ENCODE results near the gene DCTD. TPM values are rescaled to one million over a fixed set of nuclear protein-coding genes. Genes with fewer than 3 reads are reported as not detected.

Gene DCTD
- polyA plus RNA-seq (2012; ENCODE audit: missing spikeins): 84.8 TPM

DNA sequence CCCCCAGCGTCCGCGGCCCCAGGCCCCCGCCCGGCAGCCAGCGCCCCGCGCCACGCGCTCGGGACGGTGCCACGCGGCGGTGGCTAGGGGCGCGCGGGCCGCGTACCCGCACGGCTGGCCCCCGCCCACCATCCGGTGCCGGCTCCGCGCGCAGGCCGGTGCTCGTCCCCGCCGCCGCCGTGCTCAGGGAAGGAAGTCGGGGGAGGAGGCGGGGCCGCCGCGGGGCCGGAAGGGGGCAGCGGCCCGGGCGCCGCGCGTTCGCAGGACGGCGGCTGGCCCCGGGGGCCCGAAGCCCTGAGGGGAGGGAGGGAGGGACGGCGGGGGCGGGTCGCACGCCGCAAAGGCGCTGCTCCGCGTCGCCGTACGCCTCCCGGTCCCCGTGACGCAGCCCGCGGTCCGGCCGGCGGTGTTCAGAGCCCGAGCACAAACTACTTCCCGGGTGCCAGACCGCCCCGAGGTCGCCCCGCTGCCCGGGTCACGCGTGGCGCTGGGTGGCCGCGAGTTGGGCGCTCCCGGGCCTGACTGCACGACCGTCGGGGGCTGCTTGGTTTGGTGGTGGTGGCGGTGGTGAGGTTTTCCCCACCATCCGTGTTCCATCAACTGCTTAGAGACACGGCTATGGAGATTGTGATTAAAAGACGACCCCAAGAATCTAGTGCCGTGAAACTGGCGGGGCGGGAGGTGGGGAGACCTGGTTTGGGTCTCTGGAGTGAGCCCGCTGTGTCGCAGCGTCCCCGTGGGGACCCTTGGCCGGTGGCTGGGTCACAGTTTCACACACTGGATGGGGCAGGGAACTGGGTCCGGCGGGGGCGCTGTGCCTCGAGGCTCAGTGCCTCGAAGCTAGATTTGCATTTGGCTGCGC, at the start of gene DCTD:
Gene DCTD (minus strand): TSS at position 205 of the 862 bp plus-strand sequence. CDS start 1,818 bp downstream, outside the sequence.
- TF ChIP-seq TAF1 (IDR thresholded peaks at IDR 0.05; ENCODE audit: borderline replicate concordance, low read depth, low read length): peak; percentile 71
- peak; percentile 84 for TF ChIP-seq POLR2A (IDR thresholded peaks at IDR 0.05; ENCODE audit: low read depth, low read length)
- peak; percentile 91 for TF ChIP-seq POLR2AphosphoS5 (IDR thresholded peaks at IDR 0.05; ENCODE audit: low read depth, low read length)
- DNase-seq (ENCODE audit: insufficient read length) (peak; percentile 53), FAIRE-seq (no peak)

DNA sequence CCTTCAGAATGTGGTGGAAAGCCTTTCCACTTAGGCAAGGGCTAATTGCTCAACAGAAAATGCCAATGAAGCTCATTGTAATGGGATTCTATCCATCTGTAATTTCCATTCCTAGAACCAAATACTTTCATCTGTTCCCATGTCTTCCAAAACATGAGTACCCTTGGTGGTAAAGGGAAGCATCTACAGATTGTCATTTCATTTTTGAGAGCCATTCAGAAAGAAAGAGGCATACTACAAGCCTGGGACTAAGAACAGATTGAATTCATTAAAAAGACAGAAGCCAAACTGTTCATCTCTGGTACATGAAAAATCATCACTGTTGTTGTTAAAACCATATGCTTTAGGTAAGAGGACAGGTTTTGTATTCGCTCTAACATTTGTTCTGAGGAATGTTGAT, 43.6 kb upstream of the DCTD start:
- DNase-seq (ENCODE audit: insufficient read length) (no peak), FAIRE-seq (no peak)
- TF ChIP-seq POLR2A (IDR thresholded peaks at IDR 0.05; ENCODE audit: low read depth, low read length) (no peak), TAF1 (IDR thresholded peaks at IDR 0.05; ENCODE audit: borderline replicate concordance, low read depth, low read length) (no peak), POLR2AphosphoS5 (IDR thresholded peaks at IDR 0.05; ENCODE audit: low read depth, low read length) (no peak)

DNA sequence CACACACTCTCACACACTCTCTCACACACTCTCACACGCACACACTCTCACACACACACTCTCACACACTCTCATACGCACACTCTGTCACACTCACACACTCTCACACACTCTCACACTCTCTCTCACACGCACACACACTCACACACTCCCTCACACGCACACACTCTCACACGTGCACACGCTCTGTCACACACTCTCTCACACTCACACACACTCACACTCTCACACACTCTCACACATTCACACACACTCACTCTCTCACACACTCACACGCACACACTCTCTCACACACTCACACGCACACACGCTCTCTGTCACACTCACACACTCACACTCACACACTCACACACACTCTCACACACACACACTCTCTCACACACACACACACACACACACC, 43.0 kb upstream of the DCTD start:
- TF ChIP-seq TAF1 (IDR thresholded peaks at IDR 0.05; ENCODE audit: borderline replicate concordance, low read depth, low read length) (no peak), POLR2A (IDR thresholded peaks at IDR 0.05; ENCODE audit: low read depth, low read length) (no peak), POLR2AphosphoS5 (IDR thresholded peaks at IDR 0.05; ENCODE audit: low read depth, low read length) (no peak)
- FAIRE-seq (no peak), DNase-seq (ENCODE audit: insufficient read length) (no peak)

DNA sequence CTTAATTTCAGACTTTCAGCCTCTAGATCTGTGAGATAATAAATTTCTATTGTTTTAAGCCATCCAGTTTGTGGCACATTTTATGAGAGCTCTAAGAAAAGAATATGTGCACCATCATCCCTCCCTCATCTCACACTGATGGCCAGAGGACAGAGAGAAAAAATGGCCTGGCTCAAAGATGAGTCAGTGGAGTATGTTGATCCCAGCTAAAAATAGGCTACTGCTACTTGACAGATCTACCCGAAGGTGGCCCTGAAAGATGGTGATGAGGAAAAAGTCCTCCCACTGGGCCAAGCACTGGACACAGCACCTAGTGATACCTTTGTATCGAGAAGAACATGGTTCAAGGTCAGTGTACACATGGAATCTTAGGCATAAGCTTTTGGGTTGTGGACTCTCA, 38.2 kb upstream of the DCTD start:
- FAIRE-seq (no peak), DNase-seq (ENCODE audit: insufficient read length) (no peak)
- no peak for TF ChIP-seq POLR2AphosphoS5 (IDR thresholded peaks at IDR 0.05; ENCODE audit: low read depth, low read length)
- no peak for TF ChIP-seq TAF1 (IDR thresholded peaks at IDR 0.05; ENCODE audit: borderline replicate concordance, low read depth, low read length)
- no peak for TF ChIP-seq POLR2A (IDR thresholded peaks at IDR 0.05; ENCODE audit: low read depth, low read length)

DNA sequence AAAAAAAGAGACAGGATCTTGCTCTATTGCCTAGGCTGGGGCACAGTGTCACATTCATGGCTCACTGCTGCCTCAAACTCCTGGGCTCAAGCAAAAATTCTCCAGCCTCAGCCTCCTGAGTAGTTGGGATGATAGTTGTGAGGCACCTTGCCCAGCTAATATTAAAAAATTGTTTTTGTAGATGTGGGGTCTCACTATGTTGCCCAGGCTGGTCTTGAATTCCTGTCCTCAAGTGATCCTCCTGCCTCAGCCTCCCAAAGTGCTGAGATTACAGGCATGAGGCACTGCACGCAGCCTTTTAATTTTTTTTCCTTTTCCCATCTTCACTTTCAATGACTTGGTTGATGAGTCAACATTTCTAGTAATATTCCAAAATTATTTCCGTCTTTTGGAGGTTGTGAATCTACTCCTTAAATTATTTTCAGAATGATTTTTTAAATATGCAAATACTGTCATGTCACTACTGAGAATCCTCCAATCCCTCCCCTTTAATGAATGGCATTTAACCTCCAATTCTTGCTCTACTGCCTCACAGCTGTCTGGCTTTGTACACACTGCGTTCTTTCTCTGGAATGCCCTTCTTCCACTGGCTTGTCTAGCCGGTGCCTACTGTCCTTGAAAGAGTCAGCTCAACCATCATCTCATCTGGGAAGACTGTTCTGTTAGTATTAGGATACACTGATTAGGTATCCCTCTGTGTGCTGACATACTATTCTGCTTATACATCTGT, 27.5 kb upstream of the DCTD start:
- no peak for TF ChIP-seq POLR2A (IDR thresholded peaks at IDR 0.05; ENCODE audit: low read depth, low read length)
- no peak for TF ChIP-seq POLR2AphosphoS5 (IDR thresholded peaks at IDR 0.05; ENCODE audit: low read depth, low read length)
- no peak for TF ChIP-seq TAF1 (IDR thresholded peaks at IDR 0.05; ENCODE audit: borderline replicate concordance, low read depth, low read length)
- FAIRE-seq: no peak
- DNase-seq (ENCODE audit: insufficient read length): no peak

DNA sequence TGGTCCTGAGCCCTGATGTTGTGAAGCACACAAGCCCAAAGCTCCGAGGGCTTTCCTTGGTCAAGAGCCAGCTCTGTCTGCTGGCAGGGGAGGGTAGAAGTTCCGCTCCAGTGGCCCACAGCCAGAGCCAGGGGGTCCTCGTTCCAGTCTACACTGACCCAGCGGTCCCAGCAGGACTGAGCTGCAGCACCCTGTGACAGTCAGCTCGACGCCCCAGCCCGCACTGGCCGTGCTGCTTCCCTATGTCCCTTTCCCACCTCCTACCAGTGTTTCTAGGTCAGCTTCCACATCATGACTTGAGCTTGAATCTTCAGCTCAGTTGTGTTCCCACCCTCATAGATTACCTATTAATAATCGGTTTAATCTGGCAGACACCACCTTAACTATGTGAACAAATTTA, 22.5 kb upstream of the DCTD start:
- DNase-seq (ENCODE audit: insufficient read length): no peak
- TF ChIP-seq TAF1 (IDR thresholded peaks at IDR 0.05; ENCODE audit: borderline replicate concordance, low read depth, low read length) (no peak), POLR2A (IDR thresholded peaks at IDR 0.05; ENCODE audit: low read depth, low read length) (no peak), POLR2AphosphoS5 (IDR thresholded peaks at IDR 0.05; ENCODE audit: low read depth, low read length) (no peak)
- no peak for FAIRE-seq

DNA sequence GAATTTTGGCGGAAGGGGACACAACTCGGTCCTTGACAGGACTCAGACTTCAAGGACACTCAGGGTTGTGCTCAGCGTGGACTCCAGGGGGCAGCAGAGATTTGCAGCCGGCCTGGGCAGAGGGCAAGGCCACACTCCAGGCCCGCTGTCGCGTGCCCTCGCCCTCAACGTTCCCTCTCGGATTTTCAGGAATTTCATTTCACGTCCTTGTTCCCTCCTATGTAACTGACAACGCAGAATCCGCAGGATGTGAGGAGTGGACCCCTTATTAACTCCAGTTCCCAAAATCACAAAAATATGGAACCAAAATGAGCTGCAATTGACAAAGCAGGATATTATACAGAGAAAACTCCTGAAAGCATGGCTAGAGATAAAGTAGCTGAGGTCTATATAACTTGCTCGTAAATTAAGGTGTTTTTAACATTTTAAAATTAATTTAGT, 21.0 kb upstream of the DCTD start:
- TF ChIP-seq POLR2A (IDR thresholded peaks at IDR 0.05; ENCODE audit: low read depth, low read length): no peak
- no peak for TF ChIP-seq TAF1 (IDR thresholded peaks at IDR 0.05; ENCODE audit: borderline replicate concordance, low read depth, low read length)
- no peak for TF ChIP-seq POLR2AphosphoS5 (IDR thresholded peaks at IDR 0.05; ENCODE audit: low read depth, low read length)
- FAIRE-seq (peak; percentile 93), DNase-seq (ENCODE audit: insufficient read length) (peak; percentile 41)

DNA sequence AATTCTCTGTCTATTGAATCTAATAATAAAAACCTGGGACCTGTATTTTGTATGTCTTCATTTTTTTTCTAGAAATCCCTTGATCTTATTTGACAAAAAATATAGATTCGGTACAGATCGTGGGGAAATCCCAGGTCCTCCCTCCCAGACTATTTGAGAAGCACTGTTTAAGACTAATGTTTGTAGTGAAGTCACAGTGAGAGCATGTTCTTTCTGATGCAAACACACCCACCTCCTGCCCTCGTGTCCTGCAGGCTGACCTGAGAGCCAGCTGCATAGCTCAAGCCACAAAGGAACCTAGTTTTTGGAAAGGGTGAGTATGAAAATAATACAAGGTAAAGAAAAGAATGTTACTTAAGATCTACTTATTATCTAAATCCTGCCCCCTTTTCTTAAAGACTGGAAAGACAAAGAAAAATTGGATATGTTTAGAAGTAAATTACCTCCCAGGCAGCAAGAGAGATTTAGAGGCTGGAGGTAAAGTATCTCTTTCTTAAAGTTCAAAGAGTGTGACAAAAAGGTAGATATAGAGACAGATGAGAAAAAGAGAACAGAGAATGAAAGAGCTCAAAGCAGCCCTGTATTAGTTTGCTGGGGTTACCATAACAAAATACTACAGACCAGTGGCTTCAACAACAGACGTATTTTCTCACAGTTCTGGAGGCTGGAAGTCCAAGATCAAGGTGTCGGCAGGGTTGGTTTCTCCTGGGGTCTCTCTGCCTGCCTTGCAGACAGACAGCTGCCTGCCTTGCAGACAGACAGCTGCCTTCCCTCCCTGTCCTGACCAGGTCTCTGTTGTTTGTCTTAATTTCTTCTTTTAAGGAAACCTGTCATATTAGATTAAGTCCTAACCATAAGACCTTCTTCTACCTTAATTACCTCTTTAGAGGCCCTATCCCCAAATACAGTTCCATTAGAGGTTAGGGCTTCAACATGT, 20.4 kb upstream of the DCTD start:
- DNase-seq (ENCODE audit: insufficient read length) (no peak), FAIRE-seq (no peak)
- no peak for TF ChIP-seq TAF1 (IDR thresholded peaks at IDR 0.05; ENCODE audit: borderline replicate concordance, low read depth, low read length)
- no peak for TF ChIP-seq POLR2A (IDR thresholded peaks at IDR 0.05; ENCODE audit: low read depth, low read length)
- no peak for TF ChIP-seq POLR2AphosphoS5 (IDR thresholded peaks at IDR 0.05; ENCODE audit: low read depth, low read length)

DNA sequence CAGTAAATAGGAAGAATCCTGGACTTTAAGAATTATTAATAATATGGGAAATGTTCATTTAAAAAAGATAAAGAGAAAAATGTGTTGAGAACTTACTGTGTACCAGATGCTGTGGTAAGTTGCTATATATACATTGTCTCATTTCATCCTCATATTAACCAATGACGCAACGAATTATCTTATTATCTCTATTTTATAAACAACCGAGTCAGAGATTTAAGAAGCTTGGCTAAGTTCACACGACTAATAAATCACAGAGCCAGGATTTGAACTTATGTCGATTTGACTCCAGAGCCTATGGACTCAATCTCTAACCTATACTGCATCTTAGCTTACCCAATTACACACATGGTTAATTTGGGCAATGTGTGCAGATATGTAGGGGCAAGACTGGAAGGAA, 15.5 kb upstream of the DCTD start:
- TF ChIP-seq POLR2AphosphoS5 (IDR thresholded peaks at IDR 0.05; ENCODE audit: low read depth, low read length): no peak
- TF ChIP-seq TAF1 (IDR thresholded peaks at IDR 0.05; ENCODE audit: borderline replicate concordance, low read depth, low read length): no peak
- no peak for TF ChIP-seq POLR2A (IDR thresholded peaks at IDR 0.05; ENCODE audit: low read depth, low read length)
- no peak for DNase-seq (ENCODE audit: insufficient read length)
- no peak for FAIRE-seq

DNA sequence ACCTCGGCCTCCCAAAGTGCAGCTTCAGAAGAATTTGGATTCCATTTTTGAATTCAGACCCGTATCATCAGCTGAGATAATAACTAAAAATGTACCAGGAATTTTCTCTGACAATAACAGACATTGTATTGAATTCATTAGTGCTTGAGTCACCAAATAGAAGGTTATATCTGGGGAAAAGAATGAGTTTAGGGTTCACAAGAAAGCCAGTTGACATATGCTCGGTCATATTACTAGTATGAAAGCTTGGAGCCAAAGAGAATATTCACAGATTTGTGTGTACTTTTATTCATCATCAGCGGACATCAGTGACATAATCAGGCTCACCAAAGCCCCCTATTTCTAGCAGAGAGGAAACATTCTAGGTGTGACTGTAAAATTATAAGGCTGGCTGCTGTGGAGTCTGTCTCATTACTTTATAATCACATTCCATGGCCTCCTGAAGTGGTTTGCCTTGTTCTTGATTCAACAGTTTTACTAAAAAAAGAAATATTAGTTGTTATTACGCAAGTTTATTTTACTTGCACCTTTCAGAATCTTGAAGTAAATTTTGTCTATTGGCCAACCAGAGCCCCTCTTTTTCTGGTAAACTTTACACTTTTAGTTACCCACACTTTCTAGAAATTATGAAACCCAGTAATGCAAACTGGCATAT, 14.6 kb upstream of the DCTD start:
- no peak for FAIRE-seq

More for the DNA sequence above, 14.6 kb upstream of the DCTD start:
- DNase-seq (ENCODE audit: insufficient read length): no peak
- TF ChIP-seq TAF1 (IDR thresholded peaks at IDR 0.05; ENCODE audit: borderline replicate concordance, low read depth, low read length) (no peak), POLR2AphosphoS5 (IDR thresholded peaks at IDR 0.05; ENCODE audit: low read depth, low read length) (no peak), POLR2A (IDR thresholded peaks at IDR 0.05; ENCODE audit: low read depth, low read length) (no peak)
